ENCODE results near the gene TOX3. TPM values are rescaled to one million over a fixed set of nuclear protein-coding genes. Genes with fewer than 3 reads are reported as not detected.

The TOX3 gene
- polyA plus RNA-seq, 1 donor from 2014 or later, result 2.3 TPM

- no peak for TF ChIP-seq SMC3 (conservative IDR thresholded peaks at IDR 0.05; ENCODE audit: poor library complexity)
- no peak for TF ChIP-seq EZH2 (IDR thresholded peaks at IDR 0.05; ENCODE audit: borderline replicate concordance, insufficient read depth, low read length, poor library complexity, severe bottlenecking)
Measured at GRCh38 chr16:52470585-52470984, 76.4 kb downstream of the TOX3 start (continued).

- H3K4me3 ChIP-seq (ENCODE audit: low read length), result no peak overlapping the region
- H3K27ac ChIP-seq (ENCODE audit: low read length), result no peak overlapping the region
- no peaks in the 10 kb centered on the region for H3K9me3 ChIP-seq (ENCODE audit: low read length)
- H3K27me3 ChIP-seq (ENCODE audit: insufficient read depth, low read depth, low read length), result no peaks in the 10 kb centered on the region
- no peak overlapping the region for H3K4me2 ChIP-seq (ENCODE audit: low read length)
- no peaks in the 10 kb centered on the region for H3K9me2 ChIP-seq (ENCODE audit: insufficient read depth, low read length)
- no peak overlapping the region for H2AFZ ChIP-seq (ENCODE audit: low read depth, low read length)
- H3K79me2 ChIP-seq (replicated peaks; ENCODE audit: insufficient read depth, low read length), result peaks cover 46% of the 10 kb centered on the region
- H3K9ac ChIP-seq (ENCODE audit: low read length), result no peak overlapping the region
- no peaks in the 10 kb centered on the region for H4K20me1 ChIP-seq (ENCODE audit: insufficient read depth)
- H3K36me3 ChIP-seq (ENCODE audit: insufficient read depth, low read length), result no peaks in the 10 kb centered on the region
- no peaks in the 10 kb centered on the region for H3F3A ChIP-seq (ENCODE audit: insufficient read depth, low read length, poor library complexity, severe bottlenecking)
- TF ChIP-seq EZH2 (IDR thresholded peaks at IDR 0.05; ENCODE audit: borderline replicate concordance, insufficient read depth, low read length, poor library complexity, severe bottlenecking), result no peak
- no peak for TF ChIP-seq MXI1 (conservative IDR thresholded peaks at IDR 0.05; ENCODE audit: poor library complexity, severe bottlenecking)
- no peak for TF ChIP-seq SMC3 (conservative IDR thresholded peaks at IDR 0.05; ENCODE audit: poor library complexity)
- no peak for TF ChIP-seq CTCF (IDR thresholded peaks at IDR 0.05; ENCODE audit: poor library complexity, severe bottlenecking)
- no peak for TF ChIP-seq RAD21 (conservative IDR thresholded peaks at IDR 0.05)
- no peak for TF ChIP-seq EP300 (conservative IDR thresholded peaks at IDR 0.05; ENCODE audit: poor library complexity, severe bottlenecking)
- no peak for TF ChIP-seq TAF1 (IDR thresholded peaks at IDR 0.05; ENCODE audit: low read depth)
Measured at GRCh38 chr16:52469775-52470174, 77.2 kb downstream of the TOX3 start.

GRCh38 chr16:52469091-52469490 lies 77.9 kb downstream of the TOX3 start:
- no peak for TF ChIP-seq CTCF (IDR thresholded peaks at IDR 0.05; ENCODE audit: poor library complexity, severe bottlenecking)
- TF ChIP-seq POLR2AphosphoS5 (IDR thresholded peaks at IDR 0.05), result no peak
- no peak for TF ChIP-seq EZH2 (IDR thresholded peaks at IDR 0.05; ENCODE audit: borderline replicate concordance, insufficient read depth, low read length, poor library complexity, severe bottlenecking)
- TF ChIP-seq EP300 (conservative IDR thresholded peaks at IDR 0.05; ENCODE audit: poor library complexity, severe bottlenecking), result no peak
- TF ChIP-seq REST (IDR thresholded peaks at IDR 0.05; ENCODE audit: borderline replicate concordance), result no peak
- TF ChIP-seq SMC3 (conservative IDR thresholded peaks at IDR 0.05; ENCODE audit: poor library complexity), result no peak
- no peak for TF ChIP-seq RAD21 (conservative IDR thresholded peaks at IDR 0.05)
- no peak for TF ChIP-seq MXI1 (conservative IDR thresholded peaks at IDR 0.05; ENCODE audit: poor library complexity, severe bottlenecking)
- no peak for TF ChIP-seq TAF1 (IDR thresholded peaks at IDR 0.05; ENCODE audit: low read depth)
- no peaks in the 10 kb centered on the region for H3K36me3 ChIP-seq (ENCODE audit: insufficient read depth, low read length)
- peaks cover 43% of the 10 kb centered on the region for H3K79me2 ChIP-seq (replicated peaks; ENCODE audit: insufficient read depth, low read length)
- H4K20me1 ChIP-seq (ENCODE audit: insufficient read depth), result no peaks in the 10 kb centered on the region
- no peak overlapping the region for H3K4me3 ChIP-seq (ENCODE audit: low read length)
- H3F3A ChIP-seq (ENCODE audit: insufficient read depth, low read length, poor library complexity, severe bottlenecking), result no peaks in the 10 kb centered on the region
- no peaks in the 10 kb centered on the region for H3K27me3 ChIP-seq (ENCODE audit: insufficient read depth, low read depth, low read length)
- H3K4me2 ChIP-seq (ENCODE audit: low read length), result no peak overlapping the region
- no peaks in the 10 kb centered on the region for H3K9me3 ChIP-seq (ENCODE audit: low read length)
- H2AFZ ChIP-seq (ENCODE audit: low read depth, low read length), result no peak overlapping the region
- no peak overlapping the region for H3K9ac ChIP-seq (ENCODE audit: low read length)
- H3K9me2 ChIP-seq (ENCODE audit: insufficient read depth, low read length), result no peaks in the 10 kb centered on the region
- no peak overlapping the region for H3K27ac ChIP-seq (ENCODE audit: low read length)
